NCI-H2081 (cell line): ENCODE data around the gene ME2.
A peak's percentile ranks its signal among the peaks of the same experiment; 100 is the strongest.
"Not testable (repeated sequence)": the region's sequence is repeated elsewhere in the genome, so short reads cannot be mapped to it uniquely, and the experiment has no call there.

ENCODE experiments used
- DNase-seq, 2 experiments: peaks; one replicate each; lab custom pipeline; 2025; lab: John Stamatoyannopoulos, UW

ME2 gene

DNA sequence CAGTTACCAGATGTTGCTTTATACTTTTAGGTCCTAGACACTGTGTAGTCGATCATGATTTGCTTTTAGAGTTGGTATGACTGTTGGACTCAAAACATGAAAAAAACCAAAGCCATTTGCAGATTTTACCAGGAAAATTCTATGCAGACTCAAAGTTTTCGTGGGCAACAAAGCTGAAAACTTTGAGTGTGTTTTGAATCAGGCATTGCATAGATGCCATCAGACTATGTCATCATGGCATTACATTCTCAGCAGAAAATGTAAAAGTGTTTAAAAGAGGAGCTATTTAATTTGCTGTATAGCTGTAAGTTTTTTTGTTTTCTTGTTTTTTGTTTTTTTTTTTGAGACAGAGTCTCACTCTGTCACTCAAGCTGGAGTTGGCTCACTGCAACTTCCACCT is 45.5 kb downstream of the ME2 start:
- DNase-seq, result no peak

DNA sequence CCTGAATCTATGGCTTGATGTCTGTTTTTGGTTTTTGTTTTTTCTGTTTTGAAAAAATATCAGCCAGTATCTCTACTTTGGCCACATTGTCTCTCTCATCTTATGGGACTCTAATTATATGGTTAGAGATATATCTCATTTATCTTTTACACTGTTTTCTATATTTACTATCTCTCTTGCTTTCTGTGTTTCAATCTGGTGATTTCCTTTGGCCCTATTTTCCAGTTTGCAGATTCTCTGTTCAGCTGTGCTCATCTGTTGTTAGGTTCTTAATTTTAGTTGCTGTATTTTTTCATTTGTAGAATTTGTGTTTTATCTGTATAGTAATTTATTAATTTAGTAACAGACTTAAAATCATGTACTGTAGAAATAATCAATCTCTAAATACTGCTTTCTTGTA is 47.6 kb downstream of the ME2 start:
- no peak for DNase-seq

DNA sequence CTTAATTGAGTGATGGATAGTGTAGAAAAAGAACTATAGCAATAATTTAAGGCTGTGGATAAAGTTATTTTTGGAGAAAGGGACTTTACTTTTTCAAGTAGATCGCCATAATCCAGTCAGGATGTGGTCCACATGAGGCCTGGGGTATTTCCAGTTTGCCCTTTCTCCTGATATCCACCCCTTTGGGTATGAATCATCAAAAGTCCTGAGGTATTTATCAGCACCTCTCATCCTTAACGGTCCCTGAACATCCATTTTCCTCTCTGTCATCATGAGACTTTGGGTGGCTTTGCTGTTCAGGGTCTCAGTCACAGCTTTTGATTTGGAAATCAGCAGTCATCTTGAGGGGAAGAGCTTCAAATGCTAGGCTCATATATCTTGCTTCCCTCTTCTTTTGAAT is 49.6 kb downstream of the ME2 start:
- DNase-seq, result no peak

DNA sequence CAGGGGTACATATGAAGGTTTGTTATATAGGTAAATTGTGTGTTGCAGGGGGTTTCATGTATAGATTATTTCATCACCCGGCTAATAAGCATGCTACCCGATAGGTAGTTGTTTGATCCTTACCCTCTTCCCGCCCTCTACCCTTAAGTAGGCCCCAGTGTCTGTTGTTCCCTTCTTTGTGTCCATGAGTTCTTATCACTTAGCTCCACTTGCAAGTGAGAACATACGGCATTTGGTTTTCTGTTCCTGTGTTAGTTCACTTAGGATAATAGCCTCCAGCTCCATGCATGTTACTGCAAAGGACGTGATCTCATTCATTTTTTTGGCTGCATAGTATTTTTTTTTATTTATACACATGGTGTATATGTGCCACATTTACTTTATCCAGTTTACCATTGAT is 54.8 kb downstream of the ME2 start:
- no peak for DNase-seq

DNA sequence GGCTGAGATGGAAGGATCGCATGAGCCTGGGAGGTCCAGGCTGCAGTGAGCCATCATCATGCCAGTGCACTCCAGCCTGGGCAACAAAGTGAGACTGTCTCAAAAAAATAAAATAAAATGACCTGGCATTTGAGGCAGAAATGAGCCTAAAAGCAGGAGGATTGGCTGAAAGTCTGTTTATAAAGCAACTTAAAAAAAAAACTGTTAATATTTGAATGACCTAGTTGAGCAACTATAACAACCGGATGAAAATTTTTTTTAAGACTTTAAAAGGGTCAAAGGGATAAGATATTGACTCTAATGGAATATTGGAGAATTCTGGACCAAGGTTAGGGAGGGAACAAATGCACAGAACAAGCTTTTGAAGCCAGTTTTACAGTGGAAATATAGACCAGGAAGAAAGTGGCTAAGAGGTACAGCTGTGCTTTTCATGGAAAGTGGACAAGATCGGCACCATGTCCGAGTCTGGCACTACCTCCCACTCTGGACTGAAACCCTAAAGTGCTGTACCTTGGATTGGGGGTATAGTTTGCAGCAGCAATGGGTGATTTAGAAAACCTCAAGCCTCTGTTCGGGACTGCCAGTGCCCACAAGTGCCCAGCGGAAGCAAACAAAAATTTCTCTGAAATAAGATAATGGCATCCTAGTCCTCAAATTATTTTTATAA is 55.8 kb downstream of the ME2 start:
- no peak for DNase-seq

DNA sequence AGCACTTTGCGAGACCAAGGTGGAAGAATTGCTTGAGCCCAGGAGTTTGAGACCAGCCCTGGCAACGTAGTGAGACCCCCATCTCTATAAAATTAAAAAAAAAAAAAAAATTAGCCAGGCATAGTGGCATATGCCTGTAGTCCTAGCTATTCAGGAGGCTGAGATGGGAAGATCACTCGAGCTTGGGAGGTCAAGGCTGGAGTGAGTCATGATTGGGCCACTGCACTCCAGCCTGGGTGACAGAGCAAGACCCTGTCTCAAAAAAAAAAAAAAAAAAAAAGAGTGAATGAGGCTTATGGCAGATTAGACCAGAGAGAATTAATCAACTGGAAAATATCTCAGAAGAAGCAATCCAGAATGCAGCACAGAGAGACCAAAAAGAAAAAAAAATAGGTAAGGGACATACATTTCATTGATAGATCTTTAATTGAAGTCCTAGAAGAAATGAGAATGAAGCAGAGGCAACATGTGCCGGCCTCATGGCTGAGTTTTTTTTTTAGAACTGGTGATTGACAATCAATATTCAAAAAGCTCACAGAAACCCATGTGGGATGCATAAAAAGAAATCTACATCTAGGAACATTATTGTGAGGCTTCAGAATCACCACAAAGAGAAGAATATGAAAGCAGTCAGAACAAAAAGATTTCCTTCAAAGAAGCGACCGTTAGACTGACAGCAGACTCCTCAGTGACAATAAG is 56.7 kb downstream of the ME2 start:
- no peak for DNase-seq

DNA sequence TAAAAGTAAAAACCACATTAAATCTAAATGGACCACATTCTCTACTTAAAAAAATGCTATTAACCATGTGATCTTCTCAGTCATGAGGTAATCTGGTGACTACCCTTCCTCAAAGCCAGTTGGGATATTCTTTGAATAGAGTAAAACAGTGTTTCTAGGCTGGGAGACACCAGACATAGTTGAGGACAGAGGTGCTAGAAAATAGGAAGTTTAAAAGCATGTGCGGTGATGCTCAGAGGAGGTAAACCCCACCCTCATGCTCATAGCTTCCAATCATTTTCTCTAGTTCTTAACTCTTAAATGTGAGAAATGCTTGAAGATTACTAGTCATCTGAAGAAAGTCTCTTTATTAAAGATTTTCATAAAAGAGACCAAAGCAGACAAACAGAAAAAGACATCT is 58.3 kb downstream of the ME2 start:
- no peak for DNase-seq

DNA sequence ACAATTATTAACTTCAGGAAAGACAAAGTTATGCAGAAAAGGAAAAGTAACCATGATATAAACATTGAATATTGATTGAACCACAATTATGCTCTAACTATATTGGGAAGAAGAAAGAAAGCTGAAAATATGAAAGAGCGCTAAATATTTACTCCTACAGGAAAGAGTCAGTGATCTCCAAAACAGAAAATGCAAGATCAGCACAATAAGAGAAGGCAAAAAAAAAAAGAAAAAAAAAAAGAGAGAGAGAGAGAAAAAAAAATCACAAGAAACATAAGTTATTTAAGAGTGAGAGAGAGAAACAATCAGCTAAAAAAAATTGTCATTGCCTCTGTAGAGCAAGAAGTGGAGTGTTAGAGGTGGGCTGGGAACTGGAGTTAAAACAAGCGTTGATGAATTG is 60.0 kb downstream of the ME2 start:
- DNase-seq, result no peak

DNA sequence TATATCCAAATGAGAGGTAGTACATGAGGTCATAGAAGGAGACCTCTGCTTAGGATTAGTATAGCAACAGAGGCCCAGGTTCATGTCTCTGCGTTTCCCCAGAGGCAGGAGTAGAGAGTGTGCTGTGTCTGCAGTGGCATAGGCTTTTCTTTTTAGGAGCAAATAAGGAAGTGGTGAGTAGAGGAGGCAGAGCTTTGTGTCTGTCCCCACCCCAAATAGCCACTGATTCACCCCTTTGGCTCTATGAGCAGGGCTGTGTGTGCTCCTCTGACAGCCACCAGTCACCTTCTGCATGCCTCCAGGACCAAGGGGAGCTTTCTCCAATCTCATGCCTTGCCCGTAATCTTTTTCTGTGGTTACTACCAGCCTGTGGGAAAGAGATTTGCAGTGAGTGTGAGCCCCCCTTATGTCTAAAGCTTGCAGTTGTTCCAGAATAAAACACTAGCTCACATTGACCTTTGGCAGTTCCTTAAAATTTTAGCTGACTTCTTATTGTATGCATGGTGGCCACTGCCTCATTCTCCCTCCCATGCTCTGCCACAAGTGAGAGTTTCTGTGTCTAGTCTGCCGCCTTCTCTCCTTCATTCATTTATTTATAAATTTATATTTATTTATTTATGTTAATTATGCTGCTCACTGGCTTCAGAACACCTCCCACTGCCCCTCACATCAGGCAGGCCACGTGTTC is 65.5 kb downstream of the ME2 start:
- no peak for DNase-seq

DNA sequence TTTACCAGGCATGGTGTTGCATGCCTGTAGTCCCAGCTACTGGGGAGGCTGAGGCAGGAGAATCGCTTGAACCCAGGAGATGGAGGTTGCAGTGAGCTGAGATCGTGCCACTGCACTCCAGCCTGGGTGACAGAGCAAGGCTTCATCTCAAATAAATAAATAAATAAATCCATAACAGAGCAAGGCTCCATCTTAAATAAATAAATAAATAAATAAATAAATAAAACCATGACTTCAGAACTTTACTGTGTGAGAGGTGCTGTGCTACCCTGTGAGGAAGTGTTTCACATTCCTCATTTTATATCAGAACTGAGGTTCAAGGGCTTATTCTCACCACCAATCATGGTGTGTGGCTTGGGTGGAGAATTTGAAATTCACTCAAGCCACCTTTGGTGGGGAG is 67.0 kb downstream of the ME2 start:
- not testable (repeated sequence) for DNase-seq

DNA sequence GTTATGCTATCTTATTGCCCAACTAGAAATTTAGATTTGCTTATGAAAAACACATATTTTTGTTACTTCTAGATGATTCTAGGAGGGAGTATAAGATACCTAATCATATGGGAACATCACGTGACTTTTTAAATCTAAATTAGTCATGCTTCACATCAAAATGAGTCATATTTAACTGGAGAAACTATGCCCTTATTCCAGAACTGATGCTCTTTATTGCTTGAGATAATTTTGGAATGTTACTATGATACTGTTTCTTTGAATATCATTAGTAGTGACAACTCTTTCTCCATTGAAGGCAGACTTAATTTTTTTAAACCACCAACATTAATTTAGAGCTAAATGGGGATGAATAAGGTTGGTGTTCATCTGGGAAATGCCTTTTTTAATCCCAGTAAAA is 69.0 kb downstream of the ME2 start:
- no peak for DNase-seq

DNA sequence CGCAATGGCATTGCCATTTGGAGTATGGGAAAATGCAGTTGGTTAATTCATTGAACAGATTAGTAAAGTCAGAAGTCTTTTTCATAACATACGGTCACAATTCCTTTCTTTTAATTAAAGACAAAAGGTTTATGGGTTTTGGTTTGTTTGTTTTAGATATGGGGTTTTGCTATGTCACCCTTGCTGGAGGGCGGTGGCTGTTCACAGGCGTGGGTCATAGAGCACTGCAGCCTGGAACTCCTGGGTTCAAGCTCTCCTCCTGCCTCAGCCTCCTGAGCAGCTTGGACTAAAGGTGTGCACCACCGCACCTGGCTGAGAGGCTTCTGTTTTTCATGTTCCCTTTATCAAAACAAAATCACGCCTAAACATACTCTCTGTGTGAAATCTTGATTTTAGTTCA is 70.3 kb downstream of the ME2 start:
- DNase-seq, result no peak

DNA sequence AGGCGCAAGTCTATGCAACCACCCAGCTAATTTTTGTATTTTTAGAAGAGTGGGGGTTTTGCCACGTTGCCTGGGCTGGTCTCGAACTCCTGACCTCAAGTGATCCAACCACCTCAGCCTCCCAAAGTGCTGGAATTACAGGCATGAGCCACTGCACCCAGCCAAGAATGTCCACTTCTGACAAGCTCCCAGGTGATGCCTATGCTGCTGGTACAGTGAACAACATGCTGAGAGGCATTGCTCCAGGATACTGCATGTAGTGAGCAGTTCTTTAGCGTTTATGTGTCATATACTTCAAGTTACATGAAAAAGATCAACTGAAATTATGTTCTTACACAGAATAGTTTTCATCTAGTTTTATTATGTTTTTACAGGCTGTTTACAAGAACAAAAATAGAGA is 71.7 kb downstream of the ME2 start:
- DNase-seq, result no peak

DNA sequence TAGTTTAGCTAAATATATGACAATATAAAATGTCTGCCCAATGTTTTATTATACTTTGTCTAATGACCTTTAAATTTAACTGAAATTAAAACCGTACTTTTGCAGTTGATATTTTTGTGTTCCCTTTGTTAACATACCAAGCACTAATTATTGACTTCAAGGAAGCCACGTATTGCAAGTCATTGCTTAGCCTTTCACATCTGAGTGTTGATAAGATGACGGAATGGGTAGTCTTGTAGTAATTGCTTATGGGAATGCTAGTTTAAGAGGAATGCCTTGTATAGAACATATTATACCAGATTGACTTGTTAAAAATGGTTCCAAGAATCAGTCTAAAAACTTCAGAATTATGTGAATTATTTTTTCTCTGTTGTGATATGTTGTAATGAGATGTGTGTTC is 74.9 kb downstream of the ME2 start:
- no peak for DNase-seq

DNA sequence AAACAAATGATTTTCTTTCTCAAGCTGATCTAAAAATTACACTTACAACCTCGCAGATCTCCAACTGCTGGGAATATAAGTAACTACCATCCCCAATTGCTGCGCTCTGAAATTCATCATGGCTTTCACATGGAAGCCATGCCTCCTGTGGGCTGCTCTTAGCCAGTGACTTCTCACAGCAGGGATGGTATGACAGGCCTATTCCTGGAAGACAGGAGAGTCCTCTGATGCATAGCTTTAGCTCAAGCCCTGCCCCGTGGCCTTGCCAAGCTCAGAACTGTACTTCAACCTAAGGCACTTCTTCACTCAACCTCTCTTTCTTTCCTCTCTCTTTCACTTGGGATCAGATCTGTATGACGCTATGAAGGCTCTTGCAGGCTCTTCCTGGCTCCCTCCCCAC is 76.3 kb downstream of the ME2 start:
- DNase-seq, result no peak

DNA sequence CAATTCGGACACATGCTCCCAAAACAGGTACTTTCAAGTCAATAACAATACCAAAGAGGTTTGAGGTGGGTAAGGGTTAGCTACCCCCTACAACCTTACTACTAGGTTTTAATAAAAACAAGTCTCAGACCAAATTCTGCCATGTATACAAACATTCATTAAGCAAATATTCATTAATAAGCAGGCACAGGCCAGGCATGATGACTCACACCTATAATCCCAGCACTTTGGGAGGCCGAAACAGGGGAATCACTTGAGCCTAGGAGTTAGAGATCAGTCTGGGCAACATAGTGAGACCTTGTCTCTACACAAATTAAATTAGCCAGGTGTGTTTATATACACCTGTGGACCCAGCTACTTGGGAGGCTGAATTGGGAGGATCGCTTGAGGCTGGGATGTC is 77.2 kb downstream of the ME2 start:
- DNase-seq, result no peak

DNA sequence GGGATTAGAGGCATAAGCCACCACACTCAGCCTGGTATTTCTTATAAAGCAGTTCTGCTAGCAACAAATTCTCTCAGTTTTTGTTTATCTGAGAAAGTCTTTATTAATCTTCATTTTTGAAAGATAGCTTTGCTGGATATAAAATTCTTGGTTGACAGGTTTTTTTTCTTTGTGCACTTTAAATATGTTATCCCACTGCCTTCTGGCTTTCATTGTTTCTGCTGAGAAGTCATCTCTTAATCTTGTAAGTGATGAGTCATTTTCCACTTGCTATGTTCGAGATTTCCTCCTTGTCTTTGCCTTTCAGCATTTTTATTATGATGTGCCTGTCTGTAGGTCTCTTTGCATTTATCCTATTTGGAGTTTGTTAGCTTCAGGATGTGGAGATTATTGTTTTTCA is 83.1 kb downstream of the ME2 start:
- DNase-seq, result no peak

DNA sequence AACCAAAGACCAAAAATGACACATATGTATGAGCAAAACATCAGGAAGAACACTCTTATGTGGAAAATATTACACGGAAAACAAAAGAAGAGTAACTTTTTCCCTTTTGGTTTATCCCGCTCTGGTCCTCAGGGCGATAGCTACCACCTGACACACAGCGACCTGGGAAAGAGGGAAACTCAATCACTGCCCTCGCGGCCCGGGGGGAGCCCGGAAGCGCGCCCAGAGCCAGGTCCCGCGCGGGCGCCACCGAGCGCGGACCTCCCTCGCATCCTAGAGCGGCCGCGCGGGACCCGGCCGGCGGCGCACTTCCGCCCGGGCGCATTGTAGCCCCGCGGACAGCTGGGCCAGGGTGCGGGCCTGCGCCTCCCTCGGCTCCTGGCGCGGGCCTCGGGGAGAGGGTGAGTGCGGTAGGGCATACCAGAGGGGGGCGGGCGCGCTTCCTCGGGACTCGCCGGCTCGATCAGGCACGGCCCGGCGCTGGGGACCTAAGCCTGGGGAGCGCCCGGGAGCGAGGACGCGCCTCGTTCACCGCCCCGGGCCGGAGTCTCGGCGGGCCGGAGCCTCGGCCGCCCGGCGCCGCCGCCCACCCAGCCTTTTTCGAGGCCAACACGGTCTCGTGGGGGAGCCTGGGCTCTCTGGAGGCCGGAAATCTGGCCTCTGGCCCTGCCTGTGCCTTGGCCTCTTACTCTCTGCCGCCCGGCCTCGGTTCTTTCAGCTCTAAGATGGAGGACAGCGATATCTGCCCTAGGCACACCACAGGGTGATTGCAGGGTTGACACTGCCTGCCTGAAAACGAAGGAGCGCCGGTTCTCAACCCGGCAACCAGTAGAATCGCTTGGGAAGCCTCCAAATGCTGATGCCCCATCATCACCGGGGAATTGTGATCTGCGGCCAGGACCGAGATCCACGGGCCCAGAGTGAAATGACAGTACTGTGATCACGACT is 89.1 kb downstream of the ME2 start, which contains the start of gene ELAC1:
Gene ELAC1 (plus strand): TSS at position 327 of the 948 bp plus-strand sequence. CDS start 6,365 bp downstream, outside the sequence.
- peak; percentile 64 to 79 for DNase-seq

DNA sequence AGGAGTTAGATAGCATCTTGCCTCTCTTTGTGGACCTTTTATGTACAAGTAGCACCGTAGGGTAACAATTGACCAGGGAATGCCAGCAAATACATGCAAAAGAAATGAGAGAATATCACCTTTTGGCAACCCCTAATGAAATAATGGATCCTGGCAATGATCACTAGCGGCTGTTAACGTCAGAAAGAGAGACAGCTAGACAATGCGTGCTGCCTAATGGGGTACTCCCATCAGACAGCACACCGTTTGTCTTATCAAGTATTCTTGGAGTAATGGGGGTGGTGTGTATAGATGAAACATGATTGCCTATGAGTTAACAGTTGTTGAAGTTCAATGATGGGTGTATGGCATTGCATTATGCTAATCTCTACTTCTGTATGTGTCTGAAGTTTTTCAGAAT is 90.5 kb downstream of the ME2 start:
- peak in 1 of 2 experiments; percentile 1 for DNase-seq

DNA sequence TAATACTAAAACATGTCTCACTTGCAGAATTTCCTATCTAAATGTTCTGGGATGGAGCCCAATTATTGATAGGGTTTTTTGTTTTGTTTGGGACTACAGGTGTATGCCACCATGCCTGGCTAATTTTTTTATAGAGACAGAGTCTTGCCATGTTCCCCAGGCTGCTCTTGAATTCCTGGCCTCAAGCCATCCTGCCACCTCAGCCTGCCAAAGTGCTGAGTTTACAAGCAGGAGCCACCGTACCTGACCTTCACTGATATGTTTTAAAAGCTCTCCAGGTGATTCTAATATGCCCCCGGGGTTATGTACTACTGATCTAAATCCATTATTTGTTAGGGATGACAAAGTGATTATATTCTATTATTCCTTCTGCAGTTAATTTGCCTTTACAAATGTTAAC is 91.1 kb downstream of the ME2 start:
- DNase-seq, result peak; percentile 26 to 46

DNA sequence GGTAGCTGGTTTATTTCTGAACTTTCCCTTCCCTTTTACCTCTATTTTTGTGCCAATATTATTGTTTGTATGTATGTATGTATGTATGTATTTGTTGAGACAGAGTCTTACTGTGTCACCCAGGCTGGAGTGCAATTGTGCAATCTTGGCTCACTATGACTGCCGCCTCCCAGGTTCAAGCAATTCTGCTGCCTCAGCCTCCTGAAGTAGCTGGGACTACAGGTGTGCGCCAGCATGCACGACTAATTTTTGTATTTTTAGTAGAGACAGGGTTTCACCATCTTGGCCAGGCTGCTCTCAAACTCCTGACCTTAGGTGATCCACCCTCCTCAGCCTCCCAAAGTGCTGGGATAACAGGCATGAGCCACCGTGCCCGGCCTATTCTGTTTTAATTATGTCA is 93.5 kb downstream of the ME2 start:
- not testable (repeated sequence) for DNase-seq
